GM18502 (cell line): ENCODE data around the gene SFMBT2.

Experiments used
- ATAC-seq: cut with Tn5 transposase; IDR thresholded peaks from one replicate; pipeline ENCODE4 v1.9.1; 2021; ENCODE audit warnings: mild to moderate bottlenecking; ENCODE audit not compliant: unreplicated experiment, poor library complexity

Gene SFMBT2

GRCh38 chr10:7277867-7278266 lies 133.0 kb downstream of the SFMBT2 start:
- no peak for ATAC-seq

GRCh38 chr10:7277432-7277831 lies 133.4 kb downstream of the SFMBT2 start:
- ATAC-seq: no peak

DNA sequence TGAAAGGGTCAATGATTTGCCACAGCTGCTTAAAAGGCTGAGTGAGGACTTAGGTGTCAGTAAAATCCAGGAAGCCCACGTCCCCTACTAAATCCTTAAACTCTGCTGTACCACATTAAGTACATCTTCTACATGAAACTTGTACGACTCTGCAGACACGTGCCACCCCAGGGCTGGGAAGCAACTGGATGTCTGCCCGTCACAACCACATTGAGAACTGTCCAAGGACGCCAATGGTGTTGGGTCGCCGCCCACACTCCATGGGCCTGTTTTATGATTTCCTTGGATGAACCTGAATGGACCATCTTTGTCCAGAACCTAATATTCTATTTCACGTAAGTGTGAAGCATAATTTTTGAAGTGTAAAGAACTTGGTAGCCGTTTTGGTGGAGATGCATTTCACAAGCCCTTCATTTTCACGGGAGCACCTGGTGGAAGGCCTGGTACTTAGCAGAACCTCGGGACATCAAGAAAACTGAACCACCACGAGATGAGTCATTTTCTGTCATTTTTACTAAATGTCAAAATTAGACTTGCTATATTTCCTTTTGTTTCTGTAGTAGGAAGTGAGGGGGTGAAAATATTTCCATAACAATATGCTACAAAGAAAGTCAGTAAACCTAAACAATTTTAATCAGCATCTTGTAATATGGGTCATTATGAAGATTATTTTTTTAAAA lies 134.9 kb downstream of the SFMBT2 start:
- no peak for ATAC-seq

DNA sequence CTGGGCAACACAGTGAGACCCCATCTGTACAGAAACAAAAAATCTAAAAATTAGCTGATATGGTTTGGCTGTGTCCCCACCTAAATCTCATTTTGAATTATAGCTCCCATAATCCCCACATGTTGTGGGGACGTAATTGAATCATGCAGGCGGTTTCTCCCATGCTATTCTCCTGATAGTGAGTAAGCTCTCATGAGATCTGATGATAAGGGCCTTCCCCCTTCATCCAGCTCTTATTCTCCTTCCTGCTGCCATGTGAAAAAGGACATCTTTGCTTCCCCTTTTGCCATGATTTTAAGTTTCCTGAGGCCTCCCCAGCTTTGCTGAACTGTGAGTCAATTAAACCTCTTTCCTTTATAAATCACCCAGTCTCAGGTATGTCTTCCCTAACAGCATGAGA lies 136.5 kb downstream of the SFMBT2 start:
- ATAC-seq: no peak

- no peak for ATAC-seq
Measured at GRCh38 chr10:7272008-7272407, 138.8 kb downstream of the SFMBT2 start.

GRCh38 chr10:7269988-7270387 lies 140.8 kb downstream of the SFMBT2 start:
- ATAC-seq: no peak

DNA sequence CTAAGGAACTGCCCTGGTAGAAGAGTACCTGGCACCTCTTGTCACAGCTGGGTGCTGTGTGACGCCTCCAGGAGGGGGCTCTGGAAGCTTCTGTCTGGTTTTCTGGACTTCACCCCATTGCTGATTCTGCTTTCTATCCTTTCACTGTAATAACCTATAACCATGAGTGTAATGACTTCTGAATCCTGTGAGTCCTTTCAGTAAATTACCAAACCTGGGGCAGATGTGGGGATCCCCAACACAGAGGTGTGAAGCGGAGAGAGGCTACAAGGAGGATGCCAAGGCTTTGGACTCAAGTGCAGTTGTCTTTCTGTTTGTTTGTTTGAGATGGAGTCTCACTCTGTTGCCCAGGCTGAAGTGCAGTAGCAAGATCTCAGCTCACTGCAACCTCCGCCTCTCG lies 143.7 kb downstream of the SFMBT2 start:
- no peak for ATAC-seq

DNA sequence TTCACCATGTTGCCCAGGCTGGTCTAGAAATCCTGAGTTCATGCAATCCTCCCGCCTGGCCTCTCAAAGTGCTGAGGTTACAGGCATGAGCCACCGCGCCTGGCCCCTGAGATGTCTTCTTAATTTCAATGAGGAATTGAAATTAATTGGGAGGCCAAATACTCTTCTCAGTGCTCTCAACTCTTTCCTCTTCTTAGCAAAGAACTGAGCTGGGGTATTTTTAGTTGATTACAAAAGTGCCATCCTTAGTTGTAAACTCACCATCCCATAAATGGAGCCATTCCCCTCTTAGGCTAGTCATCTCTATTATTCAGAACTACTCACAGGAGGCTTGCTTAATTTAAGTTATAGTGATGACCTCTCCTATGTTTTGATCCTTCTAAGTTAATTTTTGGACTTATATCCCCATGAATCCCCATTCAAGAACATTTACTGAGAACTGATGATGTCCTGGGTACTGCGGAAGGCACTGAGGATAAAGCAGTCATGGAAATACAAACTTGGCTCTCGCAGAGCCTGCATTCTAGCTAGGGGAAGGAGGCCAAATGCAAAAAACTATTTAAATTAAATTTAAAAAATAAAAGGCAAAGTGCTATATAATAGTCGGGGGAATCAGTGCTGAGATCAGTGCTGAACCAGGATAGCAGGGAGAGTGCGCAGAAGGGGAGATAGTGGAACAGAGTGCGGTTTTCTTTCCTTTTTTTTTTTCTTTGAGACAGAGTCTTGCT lies 145.3 kb downstream of the SFMBT2 start:
- no peak for ATAC-seq

DNA sequence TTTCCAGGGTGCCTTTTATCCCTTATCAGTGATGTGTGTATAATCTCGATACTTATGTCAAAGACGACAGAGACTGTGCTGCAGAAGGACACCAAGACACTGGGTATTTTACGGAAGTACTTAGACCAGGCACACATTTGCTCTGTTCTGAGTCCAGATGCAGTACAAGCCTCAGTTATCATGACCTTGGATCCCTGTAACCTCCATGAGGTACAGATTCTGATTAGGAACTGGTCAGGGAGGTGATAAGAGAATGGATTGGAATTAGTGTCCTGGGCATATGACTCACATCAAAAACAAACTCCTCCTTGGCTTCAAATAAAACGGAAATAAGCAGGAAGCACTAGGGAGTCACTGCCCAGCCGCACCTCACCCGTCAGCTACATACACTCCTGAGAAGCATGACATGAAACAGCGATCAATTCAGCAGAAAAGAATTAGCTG lies 146.5 kb downstream of the SFMBT2 start:
- no peak for ATAC-seq

DNA sequence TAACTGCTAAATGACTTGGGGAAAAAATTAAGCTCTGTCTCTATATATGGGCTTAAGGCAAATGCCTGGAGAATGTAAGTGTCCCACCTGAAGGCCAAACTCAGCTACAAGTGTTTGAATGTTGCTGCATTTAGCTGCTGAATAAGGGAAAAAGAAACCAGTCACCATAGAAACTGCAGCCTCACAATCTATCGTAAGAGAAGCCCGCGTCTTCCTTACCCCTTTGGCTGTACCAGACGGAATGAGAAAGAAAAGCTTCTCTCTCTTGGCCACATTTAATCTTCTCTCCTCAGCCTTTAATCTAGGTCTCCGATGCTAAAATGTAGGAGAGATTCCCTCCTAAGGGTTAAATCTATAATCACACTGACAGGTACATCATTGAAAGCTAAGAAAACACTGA lies 147.2 kb downstream of the SFMBT2 start:
- no peak for ATAC-seq

DNA sequence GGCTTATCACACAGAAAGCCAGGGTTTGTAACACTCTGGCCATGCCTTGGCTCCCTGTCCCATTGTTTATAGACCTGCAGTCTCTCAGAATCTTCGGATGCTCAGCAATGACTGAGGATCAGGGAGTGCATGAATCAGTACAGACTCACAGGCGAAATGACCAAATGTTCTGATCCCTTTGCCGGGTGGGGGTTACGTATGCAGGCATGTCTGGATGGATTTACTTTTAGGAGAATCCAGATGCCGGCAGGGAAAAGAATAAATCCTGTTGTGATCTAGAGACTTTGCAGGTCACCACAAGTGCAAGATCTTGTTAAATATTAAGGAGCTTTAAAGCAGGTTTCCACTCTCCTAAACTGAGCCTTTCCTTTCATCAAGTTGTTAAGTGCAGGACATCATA lies 149.5 kb downstream of the SFMBT2 start:
- no peak for ATAC-seq

- no peak for ATAC-seq
Measured at GRCh38 chr10:7260912-7261311, 149.9 kb downstream of the SFMBT2 start.

DNA sequence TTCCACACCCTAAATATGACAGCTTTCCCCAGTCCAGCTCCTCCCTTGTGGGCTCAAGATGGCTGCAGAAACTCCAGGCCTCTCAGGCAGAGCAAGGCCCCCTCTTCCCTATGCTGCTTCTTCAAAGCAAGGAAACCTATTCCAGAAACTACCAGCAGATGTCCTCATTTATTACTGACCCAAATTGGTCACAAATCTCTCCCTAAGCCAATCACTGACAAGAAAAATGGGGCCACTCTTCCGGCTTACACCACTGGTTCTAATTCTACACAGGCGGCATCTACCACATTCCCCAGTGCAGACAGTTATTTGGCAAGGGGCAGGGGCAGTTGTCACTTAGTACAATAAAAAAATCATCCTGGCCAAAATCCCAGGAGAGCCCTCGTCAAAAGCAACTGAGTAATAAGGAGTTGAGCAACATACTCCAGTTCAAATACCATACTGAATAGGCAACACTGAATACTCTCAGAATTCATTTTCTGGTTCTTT lies 150.4 kb downstream of the SFMBT2 start:
- ATAC-seq: peak; percentile 66

- ATAC-seq: peak; percentile 63
Measured at GRCh38 chr10:7258948-7259523, 151.8 kb downstream of the SFMBT2 start.

GRCh38 chr10:7255517-7255916 lies 155.3 kb downstream of the SFMBT2 start:
- no peak for ATAC-seq

DNA sequence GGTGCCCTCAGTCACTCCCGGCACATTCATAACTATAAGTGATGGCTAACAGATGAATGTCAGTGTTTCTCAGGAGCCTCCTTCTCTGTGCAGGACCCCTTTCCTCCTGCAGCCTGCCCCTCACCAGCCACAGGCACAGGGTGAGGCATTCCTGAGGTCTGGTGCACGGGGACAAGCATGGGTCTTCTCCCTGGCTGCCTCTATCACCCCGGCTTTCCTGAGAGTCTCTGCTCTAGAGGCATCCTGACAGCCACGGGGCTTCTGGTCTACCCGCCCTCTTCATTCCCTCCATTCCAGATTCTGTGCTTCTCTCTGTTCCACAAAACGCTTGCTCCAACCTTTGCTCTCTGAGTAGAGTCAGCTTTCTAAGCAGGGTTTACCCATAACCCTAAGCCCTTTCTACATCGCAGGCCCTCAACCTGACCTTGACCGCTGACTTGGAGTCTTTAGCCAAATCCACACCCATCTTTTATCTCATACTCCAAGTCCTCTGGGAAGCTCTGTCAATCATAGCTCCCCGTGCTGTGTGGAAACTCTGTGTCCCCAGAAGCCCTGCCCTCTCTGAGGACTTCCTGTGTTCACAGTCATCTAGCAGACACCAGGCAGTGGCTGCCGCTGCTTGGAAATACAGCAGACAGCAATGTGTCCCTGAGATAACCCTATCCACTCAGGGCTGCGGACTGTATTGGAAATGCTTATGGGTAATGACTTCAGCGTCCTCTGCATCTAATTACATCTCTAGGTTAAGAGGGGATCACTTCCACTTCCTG lies 159.0 kb downstream of the SFMBT2 start:
- no peak for ATAC-seq

GRCh38 chr10:7250236-7250635 lies 160.6 kb downstream of the SFMBT2 start:
- ATAC-seq: no peak

DNA sequence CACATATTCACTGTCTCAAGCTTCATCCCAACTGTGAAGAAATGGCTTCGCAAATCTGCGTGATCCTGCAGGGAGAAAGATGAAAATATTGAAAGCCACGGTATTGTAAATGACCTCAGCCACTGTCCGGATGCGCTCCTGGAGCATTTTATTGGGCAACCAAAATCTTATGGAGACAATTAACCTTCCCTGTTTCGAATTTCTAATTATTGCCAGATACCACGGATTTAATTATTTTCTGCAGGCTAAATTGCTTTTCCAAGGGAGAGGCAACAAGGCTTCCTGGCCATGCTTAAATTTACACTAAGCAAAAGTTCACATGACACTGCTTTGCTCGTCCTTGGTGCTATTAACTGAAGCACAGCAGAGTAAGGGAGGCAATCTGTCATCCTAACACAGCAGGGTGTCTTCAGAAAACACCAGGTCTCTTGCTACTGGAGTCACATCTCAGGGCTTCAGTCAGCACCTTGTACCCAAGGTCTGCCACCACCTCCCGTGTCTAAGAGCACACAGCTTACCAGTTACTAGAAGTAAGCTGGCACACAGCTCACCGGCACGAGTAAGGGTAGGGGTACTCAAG lies 162.2 kb downstream of the SFMBT2 start:
- ATAC-seq: no peak

DNA sequence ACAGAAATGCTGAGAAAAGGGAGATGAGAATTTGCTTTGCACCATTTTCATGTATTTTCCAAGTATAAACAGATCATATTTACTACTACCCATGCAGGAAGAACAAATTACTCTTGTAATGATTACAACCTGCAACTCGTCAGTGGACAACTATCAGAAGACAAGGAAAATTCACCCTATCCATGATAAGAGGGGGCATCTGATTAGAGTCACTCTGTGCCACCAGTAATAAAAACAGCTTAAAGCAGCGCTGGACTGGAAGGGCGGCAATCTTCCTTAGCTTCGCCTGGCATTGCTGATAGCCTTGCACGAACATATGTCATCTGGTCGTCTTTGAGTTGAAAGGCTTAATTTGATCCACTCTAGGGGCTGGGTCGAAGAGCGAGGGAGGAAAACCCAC lies 162.7 kb downstream of the SFMBT2 start:
- ATAC-seq: no peak

DNA sequence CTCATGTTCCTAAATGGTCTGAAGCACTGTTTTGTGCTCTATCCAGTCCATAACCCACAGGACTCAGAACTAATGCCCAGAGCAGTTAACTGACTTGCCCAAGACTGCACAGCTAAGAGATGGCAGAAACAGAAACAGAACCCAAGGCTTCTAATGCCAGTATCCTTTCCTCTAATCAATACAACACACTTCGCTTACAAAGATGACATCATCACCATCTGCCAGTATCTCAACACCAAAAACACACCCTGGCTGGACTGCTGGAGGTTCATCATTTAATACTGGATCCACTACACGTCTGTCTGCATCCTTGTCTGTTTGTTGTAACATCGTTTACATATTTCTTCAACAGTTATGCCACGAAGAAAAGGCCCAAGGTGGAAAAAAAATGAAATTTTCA lies 165.3 kb downstream of the SFMBT2 start:
- ATAC-seq: no peak
